GM18507 (cell line): ENCODE results near the gene ASTL.
"Not testable (repeated sequence)": the region's sequence is repeated elsewhere in the genome, so short reads cannot be mapped to it uniquely, and the experiment has no call there.

Source experiments
- DNase-seq: peaks from one replicate; pipeline ENCODE4 v3.0.0; 2011; ENCODE audit warnings: low read depth; ENCODE audit not compliant: insufficient read length; ENCODE audit errors: extremely low spot score
- FAIRE-seq: peaks from 2 replicates; lab custom pipeline; 2011; peaks lifted over from hg19 to GRCh38; lab: Jason Lieb, UNC

The ASTL gene

GRCh38 chr2:96090196-96090926 is 47.9 kb downstream of the ASTL start:
- no peak for FAIRE-seq
- no peak for DNase-seq

GRCh38 chr2:96089356-96090195 is 48.7 kb downstream of the ASTL start:
- DNase-seq, result no peak
- no peak for FAIRE-seq

DNA sequence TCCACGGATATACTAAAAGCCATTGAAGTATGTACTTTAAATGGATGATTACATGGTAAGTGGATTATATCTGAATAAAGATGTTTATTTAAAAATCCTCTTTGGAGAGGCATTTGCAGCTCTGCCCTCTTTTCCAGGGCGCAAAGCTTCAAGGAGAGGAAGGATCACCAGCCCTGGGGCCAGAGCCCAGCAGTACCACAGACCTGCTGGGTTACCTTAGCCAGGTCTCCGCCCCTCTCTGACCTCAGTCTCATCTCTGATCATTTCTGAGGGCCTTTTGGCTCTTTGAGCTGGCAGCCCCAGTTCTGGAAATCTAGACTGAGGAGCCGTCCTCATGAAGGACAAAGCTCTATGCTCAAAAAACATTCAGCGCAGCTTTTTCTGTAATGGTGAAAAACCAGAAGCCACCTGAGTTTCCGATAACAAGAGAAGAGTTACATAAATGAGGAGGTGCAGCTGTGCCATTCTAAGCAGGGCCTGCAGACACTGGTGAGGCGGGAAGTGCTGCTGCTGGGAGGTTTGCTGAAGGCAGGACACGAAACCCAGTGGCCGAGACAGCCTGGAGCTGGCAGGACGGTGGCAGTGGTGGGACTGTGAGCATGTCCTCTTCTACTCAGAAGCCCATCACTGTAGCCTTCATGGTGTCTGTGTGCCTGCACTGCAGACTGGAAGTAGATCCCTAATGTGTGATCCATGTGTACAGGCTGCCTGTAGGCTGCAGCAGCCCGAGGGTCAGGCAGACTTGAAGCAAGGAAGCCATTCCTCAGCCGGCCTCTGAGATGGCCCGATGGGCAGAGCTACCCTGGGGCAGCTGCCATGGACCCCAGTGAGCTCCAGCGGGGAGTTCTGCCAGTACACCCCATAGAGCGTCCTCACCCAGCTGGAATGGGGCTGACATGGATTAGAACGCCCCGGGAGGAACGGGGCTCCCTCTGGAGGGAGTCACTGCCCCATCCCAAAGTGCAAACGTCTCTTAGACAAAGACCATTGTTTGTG is 49.7 kb downstream of the ASTL start:
- FAIRE-seq (no peak), DNase-seq (no peak)

DNA sequence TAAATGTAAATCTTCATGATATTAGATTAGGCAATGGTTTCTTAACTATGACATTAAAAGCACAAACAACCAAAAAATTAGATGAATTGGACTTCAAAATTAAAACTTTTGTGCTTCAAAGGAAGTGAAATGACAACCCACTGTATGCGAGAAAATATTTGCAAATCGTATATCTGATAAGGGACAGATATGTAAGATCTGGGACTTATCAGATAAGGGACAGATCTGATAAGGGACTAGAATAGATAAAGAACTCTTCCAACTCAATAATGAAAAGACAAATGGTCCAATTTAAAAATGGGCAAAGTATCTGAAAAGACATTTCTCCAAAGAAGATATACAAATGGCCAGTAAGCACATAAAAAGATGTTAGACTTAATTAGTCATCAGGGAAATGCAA is 51.2 kb downstream of the ASTL start:
- DNase-seq (no peak), FAIRE-seq (no peak)

GRCh38 chr2:96085541-96086355 is 52.6 kb downstream of the ASTL start:
- no peak for FAIRE-seq
- DNase-seq, result no peak

DNA sequence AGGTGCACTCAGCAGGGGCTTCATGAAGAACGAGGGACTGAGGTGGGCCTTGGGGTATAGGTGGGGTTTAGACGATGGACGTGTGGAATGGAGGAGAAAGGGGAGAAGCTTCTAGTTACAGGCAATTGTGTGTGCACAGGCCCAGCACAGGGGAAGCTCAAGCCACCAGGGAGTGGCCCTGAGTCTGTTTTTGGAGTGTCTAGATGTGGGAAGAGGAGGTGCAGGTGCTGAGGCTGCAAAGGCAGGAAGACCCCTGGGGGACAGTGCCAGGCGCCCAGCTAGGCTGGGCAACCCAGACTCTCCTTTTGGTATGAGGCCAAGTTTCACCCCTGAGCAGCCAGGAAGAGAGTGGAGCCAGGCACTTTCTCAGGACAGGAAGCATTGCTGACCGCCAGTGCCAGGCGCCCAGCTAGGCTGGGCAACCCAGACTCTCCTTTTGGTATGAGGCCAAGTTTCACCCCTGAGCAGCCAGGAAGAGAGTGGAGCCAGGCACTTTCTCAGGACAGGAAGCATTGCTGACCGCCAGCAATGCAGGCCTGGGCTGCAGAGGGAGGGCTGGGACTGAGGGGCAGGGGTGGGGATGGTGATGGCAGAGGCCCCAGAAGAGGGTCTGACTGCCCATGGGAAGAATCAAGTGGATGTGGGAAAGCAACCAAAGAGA is 53.3 kb downstream of the ASTL start:
- not testable (repeated sequence) for FAIRE-seq, DNase-seq

GRCh38 chr2:96083989-96084857 is 54.1 kb downstream of the ASTL start:
- FAIRE-seq (no peak), DNase-seq (no peak)

DNA sequence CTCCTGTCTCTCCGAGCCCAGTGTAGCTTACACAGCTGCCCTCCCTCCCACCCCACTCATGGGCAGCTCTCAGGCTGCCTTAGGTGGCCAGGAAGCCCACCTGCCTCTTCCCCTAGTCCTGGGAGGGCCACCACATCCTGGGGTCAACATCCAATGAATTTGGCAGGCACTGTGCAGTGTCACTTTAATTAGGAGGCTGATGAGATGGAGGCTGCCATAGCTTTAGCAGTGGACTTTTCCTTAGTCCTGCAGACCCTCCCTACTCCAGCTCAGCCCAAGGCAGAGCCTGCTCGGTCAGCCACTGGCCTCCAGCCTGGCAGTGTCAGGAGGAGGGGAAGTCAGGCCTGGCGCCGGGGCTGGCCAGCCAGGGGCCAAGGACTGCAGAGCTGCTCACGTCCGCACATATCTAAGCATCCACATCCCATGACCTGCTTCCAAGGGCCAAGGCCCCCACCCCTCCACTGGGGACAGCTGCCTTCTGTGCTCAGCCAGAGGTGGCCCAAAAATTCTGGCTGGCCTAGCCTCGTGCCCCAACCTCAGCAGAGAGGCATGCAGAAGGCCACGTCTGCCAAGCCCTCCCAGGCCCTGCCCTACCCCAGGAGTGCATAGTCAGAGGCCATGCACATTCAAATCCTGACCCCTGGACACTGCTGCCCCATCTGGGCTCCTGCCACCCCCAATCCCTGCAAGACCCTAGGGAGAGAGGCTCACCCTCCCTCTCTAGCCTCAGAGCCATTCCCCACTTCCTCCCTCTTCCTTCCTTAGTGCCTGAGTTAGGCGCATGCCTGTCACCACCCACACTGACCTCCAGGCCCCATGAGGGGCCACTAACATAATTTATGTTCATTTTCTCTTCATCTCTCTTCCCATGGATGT is 55.0 kb downstream of the ASTL start:
- no peak for FAIRE-seq
- DNase-seq, result no peak

- FAIRE-seq, result no peak
- no peak for DNase-seq
Measured at GRCh38 chr2:96082211-96083063, 55.9 kb downstream of the ASTL start.

- DNase-seq (no peak), FAIRE-seq (no peak)
Measured at GRCh38 chr2:96081042-96081441, 57.3 kb downstream of the ASTL start.

DNA sequence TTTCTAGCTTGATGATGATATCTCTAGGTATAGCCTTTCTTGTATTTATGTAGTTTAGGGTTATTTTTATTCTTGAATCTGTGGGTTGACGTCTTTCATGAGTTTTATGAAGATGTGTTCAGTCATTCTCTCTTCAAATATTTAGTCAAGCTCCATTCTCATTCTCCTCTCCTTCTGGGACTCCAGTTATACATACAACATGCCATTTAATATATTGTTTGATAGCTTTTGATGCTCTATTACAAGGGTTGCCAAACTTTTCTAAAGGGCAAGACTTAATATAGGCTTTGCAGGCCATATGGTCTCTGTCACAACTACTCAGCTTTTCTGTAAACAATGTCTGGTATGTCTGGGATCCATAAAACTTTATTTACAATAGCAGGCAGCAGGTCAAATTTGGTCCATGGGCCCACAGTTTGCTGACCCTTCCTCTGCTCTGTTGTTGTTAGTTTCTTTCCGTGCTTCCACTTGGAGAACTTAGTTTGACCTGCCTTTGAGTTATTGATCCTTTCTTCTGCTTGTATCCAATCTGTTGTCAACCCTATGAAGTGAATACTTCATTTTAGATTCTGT is 63.0 kb downstream of the ASTL start:
- DNase-seq, result no peak
- no peak for FAIRE-seq

DNA sequence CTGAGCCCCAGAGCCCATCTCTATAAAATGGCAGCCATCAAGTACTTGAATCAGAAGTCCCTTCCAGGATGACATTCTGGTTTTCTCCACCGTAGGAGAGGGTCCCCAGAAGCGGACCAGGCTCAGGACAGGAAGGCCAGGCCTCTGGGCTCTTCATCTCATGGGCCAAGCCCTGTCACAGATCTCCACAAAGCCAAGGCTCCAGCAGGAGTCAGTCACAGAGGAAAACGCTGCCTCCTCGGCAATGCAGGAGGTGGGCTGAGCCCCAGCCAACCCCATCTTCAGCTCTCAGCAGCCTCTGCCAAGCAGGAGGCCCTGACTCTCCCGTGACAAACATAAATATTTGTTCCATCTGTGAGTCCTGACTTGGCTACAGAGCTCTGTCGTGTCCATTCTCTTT is 64.1 kb downstream of the ASTL start:
- DNase-seq, result no peak
- no peak for FAIRE-seq

DNA sequence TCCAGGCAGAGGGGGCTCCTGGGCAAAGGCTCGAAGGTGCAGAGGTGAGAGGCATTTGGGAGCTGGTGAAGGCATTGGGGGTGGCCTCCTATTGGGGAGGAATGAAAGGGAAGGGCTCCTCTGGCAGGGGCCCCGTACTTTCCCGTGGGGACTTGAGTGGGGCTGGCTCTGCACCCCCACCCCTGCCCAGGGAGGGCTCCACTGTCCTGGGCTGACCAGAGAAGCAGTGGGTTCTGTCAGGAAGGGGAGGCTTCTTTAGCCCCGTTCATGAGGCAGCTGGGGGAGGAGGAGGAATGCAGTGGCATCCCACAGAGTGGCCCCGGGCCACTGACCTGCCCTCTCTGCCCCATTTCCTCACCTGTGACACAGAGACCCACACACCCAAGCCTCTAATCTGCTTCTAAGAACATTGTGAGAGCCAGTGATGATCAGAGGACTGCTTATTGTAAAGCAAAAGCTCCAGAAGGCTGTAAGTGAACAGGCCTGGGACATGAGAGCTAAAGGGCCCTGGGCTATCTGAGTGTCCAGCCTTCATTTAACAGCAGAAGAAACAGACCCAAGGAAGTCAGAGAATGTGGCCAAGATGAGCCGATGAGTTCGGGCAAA is 65.0 kb downstream of the ASTL start:
- DNase-seq, result no peak
- no peak for FAIRE-seq
